Fibroblast of skin of scalp (primary cell): ENCODE results near the gene TBC1D14.

Experiments used
- DNase-seq: peaks from one replicate; pipeline ENCODE4 v3.0.0-alpha.2; 2013

TBC1D14 gene

GRCh38 chr4:7001271-7001670, 91.6 kb downstream of the TBC1D14 start:
- DNase-seq: no peak

GRCh38 chr4:7002336-7002735, 92.7 kb downstream of the TBC1D14 start:
- no peak for DNase-seq

DNA sequence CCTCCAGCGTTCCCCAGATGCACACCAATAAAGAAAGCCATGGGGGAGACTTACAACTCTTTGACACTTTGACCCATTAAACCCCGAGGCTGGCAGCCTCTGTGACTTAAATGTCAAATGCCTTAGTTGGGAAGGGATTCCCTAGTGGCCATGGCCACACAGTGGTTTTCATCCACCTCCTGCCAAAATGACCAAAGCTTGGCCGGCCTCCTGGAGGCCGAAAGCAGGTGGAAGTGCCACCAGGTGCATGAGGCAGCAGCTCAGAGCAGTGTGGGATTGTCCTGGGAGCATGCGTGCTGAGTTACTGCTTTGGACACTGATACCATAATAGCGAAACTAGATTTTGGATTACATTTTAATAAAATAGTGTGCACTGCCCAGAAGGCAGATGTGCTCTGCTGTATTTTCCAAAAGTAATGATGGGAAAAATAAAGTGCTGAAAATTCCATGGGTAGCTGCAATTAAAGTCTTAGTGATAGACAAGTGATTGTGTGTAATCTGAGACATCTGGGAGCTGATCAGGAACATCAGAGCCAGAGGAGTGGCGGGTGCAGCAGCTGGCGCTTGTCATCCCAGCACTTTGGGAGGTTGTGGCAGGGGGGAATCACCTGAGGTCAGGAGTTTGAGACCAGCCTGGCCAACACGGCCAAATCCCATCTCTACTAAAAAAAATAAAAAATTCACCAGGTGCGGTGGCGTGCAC, 93.7 kb downstream of the TBC1D14 start:
- no peak for DNase-seq

DNA sequence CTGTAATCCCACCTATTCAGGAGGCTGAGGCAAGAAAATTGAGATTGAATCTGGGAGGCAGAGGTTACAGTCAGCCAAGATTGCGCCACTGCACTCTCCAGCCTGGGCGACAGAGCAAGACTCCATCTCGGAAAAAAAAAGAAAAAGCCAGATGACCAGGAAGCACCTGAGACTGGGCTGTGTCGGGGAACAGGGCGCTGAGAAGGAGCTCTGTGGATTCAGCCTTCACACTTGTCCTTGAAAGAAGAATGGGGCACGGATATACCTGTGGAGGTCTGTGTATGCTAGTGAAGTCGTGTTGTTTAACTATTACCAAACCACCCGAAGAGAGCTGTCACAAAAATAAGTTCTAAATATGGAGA, 94.2 kb downstream of the TBC1D14 start:
- no peak for DNase-seq

GRCh38 chr4:7004331-7004730, 94.7 kb downstream of the TBC1D14 start:
- DNase-seq: peak; percentile 65

GRCh38 chr4:7005571-7005970, 95.9 kb downstream of the TBC1D14 start:
- no peak for DNase-seq

DNA sequence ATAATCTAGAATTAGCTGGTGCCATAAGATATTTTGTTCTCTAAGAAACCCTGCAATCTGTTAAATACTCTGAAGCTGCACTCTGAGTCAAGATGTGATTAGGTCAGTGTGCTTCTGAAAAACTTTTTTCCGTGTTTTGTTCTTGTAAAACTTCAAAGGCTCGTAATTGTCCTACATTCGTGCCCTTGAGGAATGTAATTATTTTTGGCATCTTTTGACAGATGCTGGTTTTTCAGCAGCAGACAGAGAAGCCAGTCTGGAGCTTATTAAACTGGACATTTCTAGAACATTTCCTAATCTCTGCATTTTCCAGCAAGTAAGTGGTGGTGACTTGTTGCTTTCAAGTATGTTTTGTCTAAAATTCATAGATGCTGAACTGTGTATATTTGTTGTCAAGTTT, 96.8 kb downstream of the TBC1D14 start:
- no peak for DNase-seq

DNA sequence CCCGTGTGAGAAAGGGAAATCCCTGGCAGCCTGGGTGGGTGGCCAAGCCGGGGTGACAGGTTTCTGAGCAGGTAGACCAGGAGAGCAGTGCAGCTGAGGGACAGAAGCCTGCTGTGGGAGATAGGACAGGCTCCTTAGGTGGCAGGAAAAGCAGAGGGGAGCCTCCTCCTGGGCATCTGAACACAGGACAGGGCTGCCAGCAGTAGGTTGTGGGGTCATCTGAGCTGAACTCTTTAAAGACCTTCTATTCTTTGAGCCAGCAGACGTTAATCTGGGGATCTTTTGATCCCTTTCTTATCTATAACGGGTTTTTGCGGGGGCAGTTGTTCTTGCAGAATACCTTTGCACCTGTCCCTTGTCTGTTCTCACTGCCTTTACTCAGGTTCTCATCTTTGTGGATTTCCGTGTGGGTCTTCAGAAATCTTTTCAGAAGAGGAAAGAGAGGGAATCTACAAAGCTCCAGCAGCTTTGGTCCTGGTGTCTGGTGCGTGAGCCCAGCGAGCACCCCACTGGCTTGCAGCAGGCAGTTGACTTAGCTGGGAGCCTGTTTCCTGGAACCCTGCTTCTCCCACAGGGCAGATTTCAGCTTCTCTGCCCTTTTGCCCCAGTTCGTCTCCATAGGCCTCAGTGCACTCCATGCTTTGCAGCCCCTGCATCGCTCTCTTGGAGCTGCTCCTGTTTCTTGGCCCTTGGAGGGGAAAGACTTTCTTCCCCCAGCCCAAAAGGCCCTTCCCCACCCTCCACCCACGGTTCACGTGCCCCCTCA, 97.7 kb downstream of the TBC1D14 start:
- no peak for DNase-seq

GRCh38 chr4:7007944-7008343, 98.3 kb downstream of the TBC1D14 start:
- no peak for DNase-seq

DNA sequence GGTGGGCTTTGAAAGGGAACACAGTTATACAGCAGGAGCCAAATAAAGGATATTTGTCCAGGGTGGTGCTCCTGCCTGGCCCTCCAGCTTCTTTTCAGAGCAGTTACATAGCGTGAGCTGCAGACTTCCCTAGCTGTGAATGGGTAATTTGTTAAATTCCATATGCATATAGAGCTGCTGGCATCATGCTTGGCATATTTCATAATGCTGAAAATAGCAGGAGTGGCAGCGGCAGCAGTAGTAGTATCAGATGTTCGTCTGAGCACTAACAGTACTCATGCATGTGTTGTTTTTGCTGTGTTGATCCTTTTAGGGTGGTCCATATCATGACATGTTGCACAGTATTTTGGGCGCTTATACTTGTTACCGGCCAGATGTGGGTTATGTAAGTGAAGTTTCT, 99.9 kb downstream of the TBC1D14 start:
- no peak for DNase-seq

GRCh38 chr4:7013175-7013574, 103.5 kb downstream of the TBC1D14 start:
- no peak for DNase-seq

DNA sequence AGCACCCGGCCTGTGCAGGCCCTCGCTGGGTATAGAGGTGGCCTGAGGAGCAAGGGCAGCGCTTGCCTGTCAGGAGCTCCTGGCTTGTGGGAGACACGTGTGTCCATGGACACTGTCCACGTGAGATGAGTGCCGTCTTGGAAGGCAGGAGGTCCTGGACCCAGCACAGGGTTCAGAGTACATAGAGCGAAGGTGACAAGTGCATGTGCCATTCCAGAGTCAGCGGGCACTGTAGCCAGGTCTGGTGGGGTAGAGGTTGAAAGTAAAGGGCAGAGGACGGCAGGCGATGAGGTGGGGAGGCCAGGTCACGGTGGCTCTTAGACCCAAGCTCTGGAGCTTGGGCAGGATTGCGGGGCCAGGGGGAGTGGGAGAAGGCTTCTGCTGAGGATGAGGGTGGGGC, 105.2 kb downstream of the TBC1D14 start:
- no peak for DNase-seq

DNA sequence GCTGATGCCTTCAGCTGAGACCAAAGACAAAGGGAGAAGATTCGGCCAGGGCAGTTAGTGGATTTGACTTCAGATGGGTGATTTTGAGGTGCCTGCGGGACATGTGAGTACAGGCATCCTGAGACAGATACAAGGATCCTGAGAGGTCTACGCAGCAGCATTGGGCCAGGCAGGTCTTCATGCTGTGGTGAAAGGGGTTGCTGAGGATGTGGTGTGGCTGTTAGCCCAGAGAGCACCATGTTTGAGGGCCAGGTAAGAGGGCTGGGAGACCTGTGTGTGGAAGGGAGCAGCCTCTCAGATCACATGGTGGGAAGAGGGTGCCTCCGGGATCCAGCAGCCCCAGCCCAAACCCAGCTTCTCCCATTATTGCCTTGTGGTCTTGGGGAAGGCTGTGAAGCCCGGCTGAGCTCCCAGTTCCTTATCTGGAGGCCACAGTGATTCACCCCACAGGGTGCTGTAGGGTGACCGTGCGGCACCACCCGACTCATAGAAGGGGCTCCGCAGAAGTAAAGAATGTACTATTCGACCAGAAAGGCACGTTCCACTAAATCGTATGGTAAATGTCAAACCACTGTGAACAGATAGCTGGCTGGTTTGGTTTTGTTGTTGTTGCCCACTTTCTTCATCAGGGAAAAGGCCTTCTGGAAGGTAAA, 105.9 kb downstream of the TBC1D14 start:
- no peak for DNase-seq

GRCh38 chr4:7016086-7016485, 106.5 kb downstream of the TBC1D14 start:
- no peak for DNase-seq

DNA sequence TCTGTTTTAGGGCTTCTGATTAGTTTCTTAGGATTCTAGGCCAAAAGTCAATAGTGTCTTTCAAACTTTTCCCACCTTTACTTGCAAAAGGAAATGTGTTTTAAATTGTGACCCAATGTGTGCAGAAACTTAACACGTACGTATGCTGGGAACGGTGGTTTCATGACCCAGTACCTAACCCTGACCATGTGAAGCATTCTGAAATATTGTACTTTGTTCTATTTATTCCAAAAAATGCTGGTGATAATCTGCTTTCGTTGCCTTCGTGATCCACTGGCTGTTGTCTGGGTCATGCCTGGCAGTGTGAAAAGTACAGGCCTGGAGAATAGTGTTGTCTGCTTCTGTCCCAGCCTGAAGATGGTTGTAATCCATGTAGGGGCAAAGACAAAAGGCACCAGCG, 106.9 kb downstream of the TBC1D14 start:
- no peak for DNase-seq

GRCh38 chr4:7017446-7018048, 107.9 kb downstream of the TBC1D14 start:
- no peak for DNase-seq

DNA sequence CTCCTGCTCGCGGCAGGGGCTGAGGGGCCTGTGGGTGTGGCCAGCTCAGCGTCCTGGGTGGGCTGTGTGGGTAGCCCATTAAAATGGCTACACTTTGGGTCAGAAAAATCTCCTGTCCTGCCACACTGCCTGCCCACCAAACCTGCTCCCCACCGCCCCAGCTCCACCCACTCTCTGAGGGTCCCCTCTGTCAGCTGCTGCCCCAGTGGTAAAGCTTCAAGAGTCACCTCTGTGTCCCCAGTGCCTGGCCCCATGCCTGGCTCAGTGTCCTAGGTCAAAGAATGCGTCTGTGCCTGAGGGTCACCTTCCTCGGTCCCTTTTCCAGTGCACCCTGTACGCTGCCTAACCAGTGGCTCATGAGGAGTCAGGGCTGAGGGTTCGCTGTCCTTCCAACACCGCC, 108.7 kb downstream of the TBC1D14 start:
- DNase-seq: no peak

DNA sequence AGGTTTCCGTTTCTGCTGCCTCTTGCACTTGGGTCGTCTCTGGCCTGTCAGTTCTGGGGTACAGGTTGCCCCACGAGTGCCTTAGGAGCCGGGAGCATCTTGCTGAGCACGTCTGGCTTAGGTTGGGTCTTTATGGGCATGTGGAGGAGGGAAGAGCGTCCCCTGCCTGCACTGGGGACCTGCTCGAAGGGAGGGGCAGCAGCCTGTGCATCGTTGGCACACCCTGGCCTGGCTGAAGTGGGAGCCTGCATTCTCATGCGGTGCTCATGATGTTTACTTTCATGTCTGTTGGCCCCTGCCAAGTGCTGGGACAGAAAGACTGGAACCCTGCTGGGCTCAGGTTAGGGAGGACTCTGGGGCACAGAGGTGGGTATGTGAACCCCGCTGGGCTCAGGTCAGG, 109.7 kb downstream of the TBC1D14 start:
- DNase-seq: no peak

DNA sequence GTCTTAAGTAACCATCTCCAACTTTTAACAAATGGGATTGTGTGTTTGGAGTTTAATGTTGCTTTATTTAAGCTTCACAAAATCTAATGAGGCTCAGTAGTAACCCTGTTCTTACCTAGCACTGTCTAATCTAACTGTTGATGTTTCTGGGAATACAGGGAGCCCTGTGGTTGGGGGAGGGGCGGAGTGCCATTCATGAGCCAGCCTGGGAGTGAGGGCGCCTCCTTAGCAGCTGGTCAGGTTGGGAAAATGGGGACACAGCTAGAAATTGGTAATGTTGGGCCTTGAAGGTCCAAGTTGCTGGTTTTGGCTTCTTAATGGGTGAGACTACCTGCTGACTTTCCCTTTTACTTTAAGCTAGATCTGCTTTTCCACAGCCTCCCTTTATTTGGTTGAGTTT, 110.7 kb downstream of the TBC1D14 start:
- no peak for DNase-seq

DNA sequence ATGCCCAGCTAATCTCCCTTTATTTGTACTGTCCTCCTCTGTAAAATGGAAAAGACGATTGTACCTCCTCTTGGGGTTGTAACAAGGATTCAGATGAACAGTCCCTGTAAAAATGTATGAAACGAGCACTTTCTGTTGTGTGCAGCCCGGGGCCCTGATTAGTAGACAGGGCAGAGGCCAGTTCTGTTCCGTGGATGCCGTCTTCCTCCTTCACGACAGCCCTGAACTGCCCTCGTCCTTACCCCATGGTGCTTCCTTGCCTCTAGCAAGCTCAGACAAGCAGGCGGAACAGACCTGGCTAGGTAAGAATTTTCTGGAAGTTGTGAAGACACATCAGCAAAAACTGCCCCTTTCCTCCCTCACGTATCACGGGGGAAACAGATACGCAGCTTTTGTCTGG, 111.2 kb downstream of the TBC1D14 start:
- no peak for DNase-seq

DNA sequence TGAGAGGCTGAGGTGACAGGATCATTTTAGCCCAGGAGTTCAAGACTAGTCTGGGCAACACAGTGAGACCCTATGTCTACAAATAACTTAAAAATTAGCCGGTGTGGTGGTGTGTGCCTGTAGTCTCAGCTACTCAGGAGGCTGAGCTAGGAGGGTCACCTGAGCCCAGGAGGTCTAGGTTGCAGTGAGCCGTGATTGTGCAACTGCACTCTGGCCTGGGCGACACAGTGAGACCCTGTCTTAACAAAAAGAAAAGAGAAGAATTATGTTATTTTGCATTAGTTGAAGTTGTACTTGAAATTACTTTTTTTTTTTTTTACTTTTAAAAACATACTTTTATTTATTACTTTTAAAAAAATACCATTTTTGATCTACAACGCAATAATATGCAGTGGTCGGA, 111.7 kb downstream of the TBC1D14 start:
- no peak for DNase-seq

DNA sequence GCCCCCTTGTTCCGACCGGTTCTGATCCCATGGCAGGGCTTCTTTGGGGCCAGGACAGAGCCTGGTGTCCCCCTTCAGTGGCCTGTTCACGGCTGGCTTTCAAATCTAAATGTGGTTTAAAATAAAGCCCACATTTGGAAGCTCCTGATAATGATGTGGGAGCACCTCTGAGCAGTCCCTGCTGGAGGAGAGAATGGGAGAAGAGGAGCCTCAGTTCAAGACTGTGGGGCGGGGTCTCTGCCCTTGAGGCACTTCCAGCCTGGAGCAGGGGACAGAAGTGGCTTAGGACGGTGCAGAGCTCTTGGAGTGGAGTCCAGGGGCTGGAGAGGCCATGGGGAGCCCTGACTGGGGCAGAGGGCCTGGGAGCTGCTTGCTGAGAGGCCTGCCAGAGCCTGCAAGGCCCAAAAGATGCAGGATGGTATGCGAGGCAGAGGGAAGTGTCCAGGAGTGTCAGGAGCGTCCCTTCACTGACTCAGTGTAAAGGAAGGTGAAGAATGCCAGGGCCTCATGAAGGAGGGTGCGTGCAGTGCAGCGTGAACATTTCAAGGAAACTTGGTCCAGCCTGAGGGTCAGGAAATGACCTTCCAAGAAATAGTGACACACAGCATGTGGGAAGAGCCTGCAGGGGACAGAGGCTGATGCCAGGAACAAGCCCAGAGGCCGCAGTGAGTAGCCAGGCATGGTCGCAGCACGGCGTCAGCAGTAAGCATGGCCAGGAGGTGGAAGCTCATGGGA, 112.5 kb downstream of the TBC1D14 start:
- DNase-seq: peak; percentile 75

- no peak for DNase-seq
Measured at GRCh38 chr4:7023486-7023885, 113.9 kb downstream of the TBC1D14 start.
